Mucosa of gallbladder (tissue), 1 donor: ENCODE data around the gene CAMKK1. TPM values are rescaled to one million over a fixed set of nuclear protein-coding genes. Genes with fewer than 3 reads are reported as not detected.
"Not testable (repeated sequence)": the region's sequence is repeated elsewhere in the genome, so short reads cannot be mapped to it uniquely, and the experiment has no call there.

Experiments
- DNase-seq: peaks from one replicate; pipeline ENCODE4 v3.0.0-alpha.2; 2020; ENCODE audit warnings: low spot score
- total RNA-seq: library from RNA; stranded (reverse); gene quantifications from one replicate; pipeline ENCODE4 v1.2.1, GENCODE V29; 2021
- donor health status: DM: no; HTN: no; CAD: no.

CAMKK1 gene
- total RNA-seq, 1 donor from 2014 or later = 6.6 TPM

DNA sequence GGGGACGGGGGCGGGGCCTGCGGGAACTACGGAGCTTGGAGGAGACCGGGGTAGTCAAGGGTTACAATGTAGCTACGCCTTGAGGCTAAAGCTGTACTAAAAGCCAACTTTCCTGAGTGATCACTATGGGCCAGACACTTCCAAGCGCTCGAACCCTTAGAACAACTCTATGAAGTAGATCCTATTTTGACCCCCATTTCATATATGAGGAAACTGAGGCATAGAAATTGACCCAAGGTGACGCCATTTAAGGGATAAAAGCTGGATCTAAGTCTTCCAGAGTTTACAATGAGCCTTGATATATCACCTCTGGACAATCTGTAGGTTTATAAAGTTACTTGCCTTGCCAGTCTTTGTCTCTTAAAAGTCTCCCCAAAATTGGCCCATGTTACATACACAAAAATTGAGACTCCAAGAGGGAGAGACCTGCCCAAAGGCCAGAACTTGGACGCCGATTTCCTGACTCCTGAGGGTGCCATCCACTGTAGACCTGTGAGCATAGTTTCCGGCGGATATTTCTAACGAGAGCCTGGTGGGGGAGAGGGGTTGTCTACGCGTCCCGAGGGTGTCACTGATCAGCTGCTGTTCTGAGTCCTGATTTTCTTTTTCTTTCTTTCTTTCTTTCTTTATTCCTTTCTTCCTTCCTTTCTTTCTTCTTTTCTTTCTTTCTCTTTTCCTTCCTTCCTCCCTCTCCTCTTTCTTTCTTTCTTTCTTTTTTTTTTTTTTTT lies 46.3 kb downstream of the CAMKK1 start:
- DNase-seq = no peak

DNA sequence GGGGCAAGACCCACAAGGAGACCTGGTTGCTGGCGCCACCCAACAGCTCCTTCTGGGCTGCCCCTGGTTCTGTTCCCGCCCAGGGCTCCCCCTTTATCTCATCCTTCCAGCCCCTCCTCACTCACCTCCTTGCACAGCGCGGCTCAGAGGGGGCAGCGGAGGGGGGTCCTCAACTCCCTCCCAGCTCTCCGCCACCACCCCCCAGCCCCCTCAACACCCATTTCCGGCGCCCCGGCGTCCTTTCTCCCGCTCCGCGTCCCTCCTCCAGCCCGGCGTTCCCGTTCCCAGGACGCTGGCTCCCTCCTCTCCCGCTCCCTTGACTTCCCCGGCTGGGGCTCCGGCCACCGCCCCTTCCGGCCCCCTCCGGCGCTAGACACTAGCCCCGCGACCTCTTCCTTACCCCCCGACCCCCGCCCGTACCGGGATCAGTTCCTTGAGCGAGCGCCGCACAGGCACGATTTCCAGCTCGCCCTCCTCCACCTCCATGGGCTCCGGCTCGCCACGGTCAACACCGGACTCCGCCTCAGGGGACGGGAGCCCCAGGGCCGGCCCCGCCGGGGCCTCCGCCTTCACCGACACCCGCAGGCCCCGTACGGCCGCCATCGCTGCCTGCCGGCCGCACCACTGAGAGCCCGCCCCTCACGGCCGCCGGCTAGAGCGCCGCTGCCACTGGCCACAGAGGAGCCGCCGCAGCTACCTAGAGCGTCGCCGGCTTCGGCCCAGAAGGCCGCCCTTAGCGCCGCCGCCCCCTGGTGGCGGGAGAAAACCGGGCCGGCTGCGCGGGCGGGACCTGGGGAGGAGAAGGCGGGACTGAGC lies 47.0 kb downstream of the CAMKK1 start, which contains the start of gene NCBP3:
Gene NCBP3, minus strand, starts transcription at position 626 of the 816 bp plus-strand sequence. Its CDS starts 23 bp downstream, at position 603.
- peak; percentile 88 for DNase-seq

DNA sequence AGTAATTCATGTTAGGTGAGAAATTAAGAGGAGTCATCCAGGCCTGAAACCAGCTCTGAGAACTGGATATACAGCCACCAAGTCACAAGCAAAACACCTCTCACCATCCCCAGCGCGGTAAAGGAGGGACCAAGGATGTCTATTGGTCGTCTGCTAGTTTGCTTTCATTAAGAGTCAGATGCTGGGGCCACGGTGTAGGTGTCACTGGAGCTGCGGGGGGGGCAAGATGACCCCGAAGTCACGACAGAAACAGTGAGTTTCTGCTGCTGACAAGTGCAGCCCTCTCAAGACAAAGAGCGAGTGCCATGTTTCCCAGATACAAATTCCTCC lies 47.6 kb downstream of the CAMKK1 start:
- DNase-seq = no peak

DNA sequence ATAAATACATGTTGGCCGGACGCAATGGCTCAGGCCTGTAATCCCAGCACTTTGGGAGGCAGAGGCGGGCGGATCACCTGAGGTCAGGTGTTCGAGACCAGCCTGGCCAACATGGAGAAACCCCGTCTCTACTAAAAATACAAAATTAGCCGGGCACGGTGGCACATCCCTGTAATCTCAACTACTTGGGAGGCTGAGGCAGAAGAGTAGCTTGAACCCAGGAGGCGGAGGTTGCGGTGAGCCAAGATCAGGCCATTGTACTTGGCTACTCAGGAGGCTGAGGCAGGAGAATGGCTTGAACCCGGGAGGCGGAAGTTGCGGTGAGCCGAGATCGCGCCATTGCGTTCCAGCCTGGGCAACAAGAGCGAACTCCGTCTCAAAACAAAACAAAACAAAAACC lies 48.3 kb downstream of the CAMKK1 start:
- not testable (repeated sequence) for DNase-seq

DNA sequence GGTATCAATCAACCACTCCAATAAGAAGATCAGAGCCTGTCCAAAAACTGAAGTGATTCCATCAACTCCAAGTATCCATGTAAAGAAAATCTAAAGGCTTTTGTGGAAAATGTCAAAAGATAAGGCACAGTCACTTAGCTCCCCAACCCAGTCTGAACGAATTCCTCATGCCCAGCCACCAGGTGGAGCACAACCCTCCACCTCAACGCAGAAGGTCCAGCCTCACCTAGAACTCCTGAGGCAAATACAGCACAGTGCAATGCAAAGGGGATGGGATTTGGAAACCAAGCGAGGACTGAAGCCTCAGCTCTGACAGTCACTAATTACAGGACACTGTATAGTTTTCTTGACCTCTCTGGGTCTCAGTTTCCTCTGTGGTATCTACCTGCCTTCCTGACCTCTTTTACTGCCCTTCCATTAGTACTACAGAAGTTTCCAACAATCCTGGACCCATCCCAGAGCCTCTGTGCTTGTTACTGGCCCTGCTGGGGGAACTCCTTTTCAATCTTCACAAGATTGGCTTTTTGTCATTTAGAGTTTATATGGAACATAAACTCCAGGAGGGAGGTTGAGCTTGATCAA lies 48.8 kb downstream of the CAMKK1 start:
- DNase-seq = no peak

DNA sequence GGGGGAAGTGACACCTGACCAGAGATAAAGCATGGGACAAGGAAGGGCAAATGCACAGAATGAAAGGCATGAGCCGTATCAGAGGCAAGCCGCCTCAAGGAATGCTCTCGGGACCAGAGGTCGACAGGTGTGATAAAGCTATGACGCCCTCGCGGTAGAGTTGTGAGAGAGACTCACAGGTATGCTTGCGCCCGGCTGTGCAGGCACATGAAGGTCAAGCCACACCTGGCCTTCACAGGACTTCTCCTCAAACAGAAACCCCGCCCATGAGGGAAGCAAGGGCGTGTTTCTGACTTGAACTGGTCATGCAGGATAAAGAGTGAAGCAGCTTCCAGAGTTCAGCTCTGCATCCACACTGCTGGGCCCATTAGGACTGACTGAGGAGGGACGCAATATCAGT lies 54.6 kb downstream of the CAMKK1 start:
- DNase-seq = peak; percentile 63

DNA sequence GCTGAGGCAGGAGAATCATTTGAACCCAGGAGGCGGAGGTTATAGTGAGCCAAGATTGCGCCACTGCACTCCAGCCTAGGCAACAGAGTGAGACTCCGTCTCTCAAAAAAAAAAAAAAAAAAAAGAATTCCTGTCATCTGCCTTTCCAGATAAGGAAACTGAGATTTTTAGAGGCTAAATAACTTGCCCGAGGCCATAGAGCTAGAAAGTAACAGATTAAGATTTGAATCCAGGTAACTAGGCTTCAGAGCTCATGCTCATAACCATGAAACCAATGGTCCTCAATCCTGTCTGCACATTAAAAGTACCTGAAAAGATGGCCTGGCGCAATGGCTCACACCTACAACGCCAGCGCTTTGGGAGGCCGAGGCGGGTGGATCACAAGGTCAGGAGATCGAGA lies 56.3 kb downstream of the CAMKK1 start:
- DNase-seq = no peak

DNA sequence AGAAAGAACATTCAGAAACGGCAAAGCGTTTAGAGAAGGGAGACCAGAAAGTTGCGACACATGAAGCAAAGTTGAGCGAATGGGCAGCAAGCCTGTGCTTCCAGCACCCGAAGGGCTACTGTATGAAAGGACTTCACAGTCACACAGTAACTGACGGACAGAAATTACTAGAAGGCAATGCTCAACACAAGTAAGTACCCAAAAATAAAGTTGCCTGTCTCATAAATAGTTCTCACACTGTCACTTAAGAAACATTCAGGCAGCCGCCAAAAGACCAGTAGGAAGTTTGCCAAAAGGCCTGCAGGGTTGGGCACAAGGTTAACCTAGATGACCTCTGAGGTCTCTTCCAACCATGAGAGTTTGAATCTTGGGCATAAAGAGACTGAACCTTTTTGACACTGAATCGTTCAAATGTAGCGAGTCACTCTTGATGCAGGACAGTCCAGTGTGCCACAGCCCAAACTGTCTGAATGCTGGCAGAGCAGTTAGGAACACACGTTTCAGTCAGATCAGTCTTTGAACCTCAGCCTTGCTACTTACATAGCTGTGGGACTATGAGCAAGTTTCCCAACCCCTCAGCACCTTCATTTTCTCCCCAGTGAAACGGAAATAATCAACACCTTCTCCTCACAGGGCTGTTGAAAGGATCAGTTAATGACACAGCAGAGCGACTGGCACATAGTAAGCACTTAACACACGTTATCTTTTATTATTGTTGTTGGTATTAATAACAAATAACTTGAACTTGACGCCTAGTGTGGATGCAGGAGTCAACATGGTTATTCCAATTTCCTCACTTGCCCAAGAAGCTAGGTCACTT lies 57.2 kb downstream of the CAMKK1 start:
- no peak for DNase-seq

DNA sequence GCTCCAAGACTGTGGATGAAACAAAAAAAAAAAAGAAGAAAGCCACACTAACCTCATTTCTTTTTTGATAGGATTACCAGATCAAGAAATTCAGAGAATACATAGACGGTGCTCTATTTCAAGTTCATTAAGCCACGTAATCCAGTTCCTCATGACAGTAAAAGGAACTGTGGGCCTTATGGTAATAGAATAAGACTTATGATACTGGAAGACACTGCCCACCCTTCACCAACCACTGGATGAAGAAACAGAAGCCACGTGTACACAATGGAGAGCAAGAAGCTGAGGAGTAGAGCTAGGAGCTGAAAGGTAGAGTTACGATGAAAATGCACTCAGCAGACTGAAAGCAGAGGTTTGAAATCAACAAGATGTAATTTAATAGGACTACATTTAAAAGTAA lies 58.0 kb downstream of the CAMKK1 start:
- DNase-seq = no peak

DNA sequence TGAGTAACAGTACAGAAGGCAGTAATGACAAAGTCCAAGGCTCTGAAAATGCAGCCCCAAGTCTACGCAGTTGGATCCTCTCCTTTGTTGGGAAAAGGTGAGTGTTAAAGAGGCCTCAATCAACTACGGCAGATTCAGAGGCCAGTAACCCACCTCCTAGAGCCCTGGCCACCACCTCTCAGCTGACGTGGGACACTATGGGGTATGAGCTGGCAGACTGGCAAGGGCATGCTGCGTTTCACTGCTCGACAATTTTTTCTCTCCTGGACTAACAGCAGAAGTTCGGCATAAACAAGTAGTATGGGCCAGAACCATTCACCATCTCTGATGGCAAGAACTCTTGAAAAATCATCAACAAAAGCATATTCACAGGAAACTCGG lies 64.0 kb downstream of the CAMKK1 start:
- no peak for DNase-seq

DNA sequence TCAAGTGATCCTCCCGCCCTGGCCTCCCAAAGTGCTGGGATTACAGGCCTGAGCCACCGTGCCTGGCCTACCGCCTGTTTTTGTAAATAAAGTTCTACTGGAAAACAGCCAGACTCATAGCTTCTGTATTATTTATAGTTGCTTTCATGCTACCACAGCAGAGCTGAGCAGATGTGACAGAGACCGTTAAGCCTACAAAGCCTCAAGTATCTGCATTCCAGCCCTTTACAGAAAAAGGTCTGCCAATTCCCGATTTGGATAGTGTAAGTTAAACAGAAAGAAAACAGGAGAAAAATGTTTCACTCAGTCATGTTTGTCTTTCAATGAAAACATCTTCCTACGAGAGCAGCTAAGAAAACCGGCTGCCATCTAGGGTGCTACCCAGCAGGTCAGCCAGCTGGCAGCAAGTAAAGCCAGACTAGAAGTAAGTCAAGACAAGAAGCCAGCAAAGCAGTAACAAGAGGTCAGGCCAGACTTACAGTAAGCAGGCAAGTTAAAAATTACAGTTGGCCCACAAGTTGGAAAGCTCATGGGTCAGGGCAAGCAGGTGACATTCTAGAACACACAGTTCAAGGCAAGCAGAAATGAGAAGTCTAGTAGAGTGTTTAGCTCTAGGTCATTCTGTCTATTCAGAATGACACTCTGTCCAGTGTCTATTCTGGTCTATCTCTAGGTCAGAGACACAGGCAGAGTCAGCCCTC lies 64.6 kb downstream of the CAMKK1 start:
- DNase-seq = peak; percentile 47

DNA sequence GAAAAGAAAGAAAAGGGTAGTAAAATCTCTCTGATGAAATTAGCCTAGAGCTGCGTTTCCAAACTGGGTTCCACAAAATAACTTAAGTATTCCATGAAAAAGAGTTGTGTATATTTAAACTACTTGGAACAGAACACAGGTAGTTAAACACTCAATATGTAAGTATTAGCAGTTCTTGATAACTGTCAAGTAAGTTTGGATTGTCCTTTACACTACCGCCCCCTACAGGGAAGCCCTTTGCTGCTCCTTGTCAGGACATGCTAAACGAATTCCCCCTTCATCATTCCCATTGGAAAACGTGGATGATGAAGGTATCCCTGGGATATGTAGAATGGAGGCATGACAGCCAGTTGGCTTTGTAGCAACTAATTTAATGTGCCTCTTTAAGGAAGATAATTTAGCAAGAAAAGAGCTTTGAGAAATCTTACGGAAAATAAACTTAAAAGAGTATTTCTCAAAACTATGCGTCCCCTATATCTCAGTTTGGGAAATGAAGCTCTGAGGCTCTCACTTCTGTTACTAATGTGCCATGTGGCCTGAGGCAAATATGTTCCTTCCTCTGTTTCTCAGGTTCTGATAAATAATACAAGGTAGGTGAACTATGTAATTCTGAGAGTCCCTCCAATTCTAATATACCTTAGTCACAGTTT lies 65.6 kb downstream of the CAMKK1 start:
- DNase-seq = peak; percentile 62

DNA sequence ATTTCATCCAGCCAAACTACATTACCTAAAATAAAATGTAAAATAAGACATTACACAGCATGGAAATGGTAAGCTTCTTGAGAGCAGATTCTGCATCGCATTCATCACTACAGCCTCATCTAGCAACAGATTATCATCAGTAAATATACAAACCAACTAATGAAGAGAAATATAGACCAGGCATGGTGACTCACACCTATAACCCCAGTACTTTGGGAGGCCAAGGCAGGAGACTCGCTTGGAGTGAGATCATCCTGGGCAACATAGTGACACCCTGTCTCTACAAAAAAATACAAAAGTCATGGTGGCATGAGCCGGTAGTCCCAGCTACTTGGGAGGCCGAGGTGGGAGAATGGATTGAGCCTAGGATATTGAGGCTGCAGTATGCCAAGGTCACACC lies 66.7 kb downstream of the CAMKK1 start:
- DNase-seq = no peak

DNA sequence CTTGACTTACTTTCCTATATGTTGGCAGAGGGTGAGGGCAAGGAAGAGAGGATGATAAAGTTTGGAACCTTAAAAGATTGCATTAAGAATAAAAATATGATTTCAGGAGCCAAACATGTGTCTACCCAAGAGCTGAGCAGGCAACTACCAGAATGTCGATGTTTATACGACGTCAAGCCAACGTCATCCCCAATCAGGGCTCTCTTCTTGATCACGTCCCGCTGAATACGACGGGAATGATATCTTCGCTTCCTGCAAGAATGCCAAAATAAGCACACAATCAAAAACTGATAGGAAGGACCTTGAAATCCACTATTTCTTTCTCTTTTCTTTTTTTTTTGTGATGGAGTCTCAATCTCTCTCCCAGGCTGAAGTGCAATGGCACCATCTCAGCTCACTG lies 71.8 kb downstream of the CAMKK1 start:
- no peak for DNase-seq

DNA sequence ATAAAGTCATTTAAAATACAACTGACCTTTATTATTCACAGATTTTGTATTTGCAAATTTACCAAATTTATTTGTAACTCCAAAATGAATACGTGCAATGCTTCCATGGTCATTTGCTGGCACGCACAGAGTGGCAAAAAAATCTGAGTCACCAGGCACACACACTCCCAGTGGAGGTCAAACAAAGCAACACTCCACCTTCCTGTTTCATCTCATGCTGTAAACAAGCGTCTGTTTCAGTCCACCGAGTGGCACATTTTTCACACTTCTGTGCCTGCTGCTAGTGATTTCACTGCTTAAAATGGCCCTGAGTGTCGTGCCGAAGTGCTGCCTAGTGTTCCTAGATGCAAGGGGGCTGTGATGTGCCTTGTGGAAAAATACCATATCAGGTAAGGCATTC lies 74.1 kb downstream of the CAMKK1 start:
- DNase-seq = no peak

DNA sequence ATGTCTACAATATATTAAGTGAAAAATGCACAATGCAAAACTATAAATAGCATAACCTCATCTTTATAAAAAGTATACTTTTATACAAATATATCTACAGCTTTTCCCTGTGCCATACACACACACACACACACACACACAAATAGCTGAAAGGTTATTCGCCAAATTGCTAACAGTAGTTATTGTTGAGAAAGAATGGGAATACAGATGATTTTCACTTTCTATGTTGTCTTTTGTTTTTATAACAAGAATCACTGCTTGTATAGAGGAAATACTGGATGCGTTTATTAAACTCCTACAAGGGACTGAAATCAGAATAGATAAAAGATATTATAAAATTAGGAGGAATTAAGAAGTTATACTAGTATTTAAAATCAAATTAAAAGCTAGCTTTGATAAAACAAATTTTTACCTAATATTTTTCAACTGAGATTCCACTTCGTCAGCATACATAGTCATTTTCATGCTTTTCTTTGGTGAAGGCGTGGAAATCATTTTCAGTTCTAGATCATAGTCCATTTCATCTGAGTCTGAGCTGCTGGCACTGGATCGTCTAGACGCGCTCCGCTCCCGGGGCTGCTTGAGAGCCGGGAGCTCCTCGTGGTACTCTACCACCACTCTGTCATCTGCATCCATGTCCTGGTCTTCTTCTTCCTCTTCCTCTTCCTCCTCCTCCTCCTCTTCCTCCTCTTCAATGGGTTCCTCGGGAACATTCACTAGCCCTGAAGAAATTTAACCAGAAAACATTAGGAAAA lies 74.8 kb downstream of the CAMKK1 start:
- no peak for DNase-seq

DNA sequence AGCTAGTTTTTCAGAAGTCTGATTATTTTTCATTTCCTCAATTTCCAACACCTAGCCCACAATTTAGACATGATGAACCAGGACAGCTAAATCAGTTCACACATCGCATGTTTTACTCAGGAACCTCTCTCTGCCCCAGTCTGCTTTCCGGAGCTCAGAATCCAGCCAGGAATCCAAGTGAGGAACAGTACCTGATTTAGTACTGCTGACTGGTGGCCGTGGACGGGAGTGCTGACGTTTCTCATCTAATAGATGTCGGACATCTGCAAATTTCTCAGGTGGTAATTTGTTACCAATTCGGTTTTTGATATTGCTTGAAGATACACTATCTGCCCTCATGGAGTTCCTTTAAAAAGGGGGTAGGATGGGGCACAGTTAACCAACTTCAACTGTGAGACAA lies 76.9 kb downstream of the CAMKK1 start:
- DNase-seq = no peak

DNA sequence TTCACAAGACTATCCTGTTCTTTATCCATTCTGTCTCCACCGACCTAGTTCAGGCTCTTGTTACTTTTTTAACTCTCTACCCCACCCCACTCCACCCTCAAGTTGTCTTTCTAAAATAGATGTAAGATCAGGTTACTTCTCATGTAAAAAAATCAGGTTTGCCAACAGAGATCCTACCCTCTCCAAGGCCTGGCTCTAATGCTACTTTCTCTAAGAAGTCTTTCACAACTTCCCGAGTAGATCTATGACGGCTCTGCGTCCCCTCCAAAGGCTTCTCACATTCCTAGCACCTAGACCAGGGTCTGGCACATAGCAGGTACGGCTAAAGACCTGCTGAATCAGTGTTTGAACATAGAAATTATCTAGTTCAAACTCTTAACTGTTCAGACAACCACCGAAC lies 77.7 kb downstream of the CAMKK1 start:
- no peak for DNase-seq

DNA sequence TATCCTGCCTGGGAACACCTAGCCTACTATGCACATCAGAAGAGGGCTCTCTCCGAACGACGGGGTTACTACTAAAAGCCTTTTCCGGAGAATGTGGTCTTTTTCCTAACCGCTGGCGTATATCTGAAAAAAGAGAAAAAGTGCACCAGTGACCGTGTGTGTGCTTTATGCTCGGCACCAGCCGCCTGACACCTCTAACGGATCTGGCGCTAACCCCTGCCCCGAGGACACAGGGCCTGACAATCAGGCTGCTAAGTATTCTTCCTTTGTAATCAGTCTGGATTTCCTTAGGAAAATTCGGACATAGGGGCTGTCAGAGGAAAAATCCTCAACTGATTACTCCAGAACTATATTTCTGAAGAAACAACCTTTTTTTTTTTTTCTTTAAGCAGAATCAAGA lies 78.5 kb downstream of the CAMKK1 start:
- no peak for DNase-seq

DNA sequence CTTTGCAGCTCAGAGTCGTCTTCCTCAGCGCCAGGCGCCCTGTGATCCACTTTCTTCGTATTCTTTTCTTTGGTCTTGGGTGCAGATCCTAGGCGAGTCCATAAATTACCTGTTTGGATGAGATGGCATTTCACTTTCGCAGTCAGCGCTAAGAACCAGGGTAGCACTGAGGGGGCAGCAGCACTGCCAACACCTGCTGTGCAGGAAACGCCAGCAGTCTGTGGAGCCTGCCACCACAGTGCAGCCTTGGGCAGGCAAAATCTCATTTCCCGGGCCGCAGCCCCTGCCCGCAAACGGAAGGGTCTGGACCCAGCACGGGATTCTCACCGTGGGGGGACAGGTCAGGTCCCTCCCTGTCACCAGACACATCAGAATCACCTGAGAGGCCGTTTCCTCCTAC lies 79.7 kb downstream of the CAMKK1 start:
- no peak for DNase-seq
